GM12865 (cell line): ENCODE measurements around the gene TMED4.

Experiments used
- DNase-seq: peaks from one replicate; pipeline ENCODE4 v3.0.0; 2010; ENCODE audit warnings: low read depth
- H3K4me3 ChIP-seq: 2 replicates; pipeline ENCODE4 v1.5.1; 2011; ENCODE audit warnings: mild to moderate bottlenecking, low read depth, low read length, control low read depth
- CTCF ChIP-seq: IDR thresholded peaks from 2 replicates; pipeline ENCODE4 v1.5.1; 2011; ENCODE audit warnings: low read length, control low read depth, low read depth, inconsistent platforms; ENCODE audit not compliant: insufficient read depth; ENCODE audit errors: missing control alignments

TMED4 gene

DNA sequence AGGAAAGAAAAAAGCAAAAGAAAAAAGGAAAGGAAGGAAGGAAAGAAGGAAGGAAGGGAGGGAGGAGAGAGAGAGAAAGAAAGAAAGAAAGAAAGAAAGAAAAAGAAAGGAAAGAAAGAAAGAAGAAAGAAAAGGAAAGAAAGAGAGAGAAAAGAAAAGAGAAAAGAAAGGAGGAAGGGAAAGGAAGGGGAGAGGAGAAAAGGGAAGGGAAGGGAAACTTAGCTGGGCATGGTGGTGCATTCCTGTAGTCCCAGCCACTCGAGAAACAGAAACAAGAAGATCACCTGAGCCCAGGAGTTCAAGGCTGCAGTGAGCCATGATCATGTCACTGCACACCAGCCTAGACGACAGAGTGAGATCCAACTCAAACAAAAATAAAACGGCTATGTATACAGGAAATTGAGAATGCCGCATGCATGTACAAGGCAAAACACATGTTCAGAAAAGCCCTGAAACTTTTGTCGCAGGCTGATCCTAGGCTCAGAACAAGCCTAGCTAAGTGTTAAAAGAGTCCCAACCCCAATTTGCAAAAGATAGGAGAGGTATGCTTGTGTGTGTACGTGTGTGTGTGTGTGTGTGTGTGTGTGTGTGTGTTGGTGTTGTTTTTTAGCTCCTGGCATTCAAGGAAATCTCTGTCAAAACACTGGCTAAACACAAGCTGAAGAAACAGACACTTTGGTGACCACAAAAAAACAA lies 34.3 kb downstream of the TMED4 start:
- TF ChIP-seq CTCF, result no peak
- H3K4me3 ChIP-seq, result no peak overlapping the region
- DNase-seq, result no peak

DNA sequence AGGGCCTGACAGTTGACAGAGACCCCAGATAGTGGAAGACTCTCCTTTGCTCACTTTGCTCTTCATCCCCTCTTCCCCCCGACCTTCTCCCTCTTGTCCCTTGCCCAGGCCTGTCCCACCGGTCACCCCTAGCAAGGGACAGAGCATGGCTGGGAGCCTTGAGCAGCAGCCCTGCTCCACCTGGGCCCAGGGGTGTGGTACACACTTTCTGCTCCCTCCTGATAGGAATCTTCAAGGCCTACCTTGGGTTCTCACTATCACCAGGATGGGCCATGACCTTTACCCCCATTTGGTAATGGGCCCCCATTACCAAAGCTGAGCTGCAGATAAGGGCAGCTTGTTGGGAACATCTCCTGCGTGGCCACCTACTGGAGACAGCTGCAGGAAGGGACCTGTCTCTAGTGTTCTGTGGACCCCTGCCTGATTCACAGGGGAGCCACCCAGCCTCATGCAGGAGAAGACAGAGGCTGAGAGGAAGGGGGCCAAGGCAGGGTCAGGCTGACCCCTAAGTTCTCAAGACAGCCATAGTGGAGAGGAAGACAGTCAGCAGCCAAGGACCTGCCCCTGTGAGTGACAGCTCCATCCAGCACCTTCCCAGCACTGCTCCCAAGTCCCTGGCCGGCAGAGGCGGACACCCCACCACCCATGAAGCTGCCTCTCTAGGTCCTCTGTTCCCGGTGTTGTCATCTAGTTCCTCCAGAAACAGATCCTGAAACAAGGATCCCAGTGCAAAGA lies 40.0 kb downstream of the TMED4 start:
- no peak for DNase-seq
- no peak overlapping the region for H3K4me3 ChIP-seq

DNA sequence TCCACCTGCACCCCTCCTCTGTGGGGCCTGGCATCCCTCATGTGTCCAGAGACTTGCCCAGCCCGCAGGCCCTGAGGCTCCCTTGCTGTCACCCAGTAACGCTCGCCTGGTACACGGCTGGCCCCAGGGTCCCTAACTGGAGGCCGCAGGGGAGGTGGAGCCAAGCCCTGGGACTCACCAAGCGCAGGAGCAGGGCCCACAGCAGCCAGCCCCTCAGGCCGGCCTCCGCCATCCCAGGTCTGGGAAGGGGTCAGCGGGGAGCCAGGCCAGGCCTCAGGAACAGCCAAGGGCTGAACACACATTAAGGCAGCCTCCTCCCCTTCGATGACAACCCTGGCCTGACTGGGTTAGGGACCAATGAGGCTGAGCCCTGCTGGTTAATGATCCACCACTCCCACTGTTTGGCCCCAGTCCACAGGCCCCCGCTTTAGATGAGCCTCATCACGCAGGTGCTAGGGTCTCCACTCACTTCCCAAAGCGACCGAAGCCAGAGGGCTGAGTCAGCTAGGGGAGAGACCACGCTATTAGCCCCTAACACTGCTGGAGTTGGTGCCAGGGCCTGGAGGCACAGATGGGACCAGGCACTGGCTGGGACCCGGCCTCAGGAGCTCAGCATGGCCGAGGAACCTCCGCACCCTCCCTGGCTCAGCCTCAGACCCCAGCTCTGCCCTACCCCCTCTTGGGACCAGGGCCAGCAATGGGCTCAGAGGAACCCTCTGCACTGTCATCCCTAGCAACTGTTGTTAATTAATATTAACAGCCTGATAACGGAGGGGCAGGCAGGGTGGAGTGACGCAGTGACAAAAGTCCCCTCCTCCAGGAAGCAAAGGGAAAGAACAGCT lies 40.8 kb downstream of the TMED4 start, which contains the start of gene NPC1L1:
Gene NPC1L1, minus strand, starts transcription at position 303 of the 842 bp plus-strand sequence. Its CDS starts 71 bp downstream, at position 232.
- TF ChIP-seq CTCF, result no peak
- DNase-seq, result no peak
- H3K4me3 ChIP-seq, result no peak within 1 kb of the TSS

More for the DNA sequence above, 40.0 kb downstream of the TMED4 start:
- no peak for TF ChIP-seq CTCF

- no peak for DNase-seq
- H3K4me3 ChIP-seq, result no peak overlapping the region
- TF ChIP-seq CTCF, result no peak
Measured at GRCh38 chr7:44540592-44541027, 41.4 kb downstream of the TMED4 start.

- no peak for TF ChIP-seq CTCF
- H3K4me3 ChIP-seq, result no peak overlapping the region
- DNase-seq, result no peak
Measured at GRCh38 chr7:44539669-44540506, 42.1 kb downstream of the TMED4 start.
